ENCODE results near the gene BRF1.
A peak's percentile ranks its signal among the peaks of the same experiment; 100 is the strongest.

The BRF1 gene

DNA sequence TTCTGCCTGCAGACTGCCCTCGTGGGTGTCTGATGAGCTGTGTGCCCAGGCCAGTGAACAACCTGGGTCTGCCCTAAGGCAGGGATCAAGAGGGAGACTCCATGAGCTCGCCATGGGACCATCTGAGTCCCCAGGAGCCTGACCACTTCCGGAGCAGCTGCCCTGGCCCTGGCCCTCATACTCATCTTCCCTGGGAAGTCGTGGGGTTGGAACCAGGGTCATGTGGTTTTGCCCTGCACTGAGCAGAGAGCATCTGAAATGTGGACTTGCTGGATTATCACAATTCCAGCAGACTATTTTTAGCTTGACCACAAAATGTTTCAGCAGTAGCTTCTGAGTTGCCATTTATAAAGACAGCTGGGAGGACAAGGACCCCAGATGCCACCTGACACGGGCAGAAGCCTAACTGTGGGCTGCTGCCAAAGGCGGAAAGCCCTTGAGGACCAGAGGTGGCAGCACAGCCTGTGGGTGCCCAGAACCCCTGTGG is 45.7 kb downstream of the BRF1 start:
- Histone ChIP-seq H3K27me3 (ENCODE audit: control insufficient read depth, insufficient read depth, low read length) (no peaks in the 10 kb centered on the region), H3K27ac (ENCODE audit: low read depth, low read length) (no peak overlapping the region), H3K4me1 (ENCODE audit: control insufficient read depth, insufficient read depth, low read length) (no peaks in the 10 kb centered on the region), H3K4me3 (ENCODE audit: low read length) (no peak overlapping the region), H3K9ac (ENCODE audit: low read length) (no peak overlapping the region), H3K36me3 (ENCODE audit: control insufficient read depth, insufficient read depth, low read length) (peaks cover 20% of the 10 kb centered on the region)

DNA sequence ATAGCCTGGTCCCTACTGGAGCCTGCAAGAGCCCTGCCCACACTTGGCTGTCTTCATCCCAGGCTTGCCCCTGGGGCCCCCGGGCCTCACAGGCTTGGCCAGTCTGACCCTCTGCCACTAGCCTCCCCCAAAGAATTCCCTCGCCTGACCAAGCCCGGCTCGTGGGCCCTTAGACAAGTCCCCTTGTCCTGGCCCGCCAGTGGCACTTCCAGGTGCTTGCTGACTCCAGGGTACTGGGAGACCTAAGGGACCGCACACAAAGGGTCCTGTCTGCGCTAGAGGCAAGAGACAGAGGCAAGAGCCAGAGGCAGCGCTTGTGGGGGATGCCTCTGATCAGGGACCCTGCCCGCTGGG is 47.5 kb downstream of the BRF1 start:
- Histone ChIP-seq H3K36me3 (ENCODE audit: control insufficient read depth, insufficient read depth, low read length) (peaks cover 20% of the 10 kb centered on the region), H3K4me1 (ENCODE audit: control insufficient read depth, insufficient read depth, low read length) (no peaks in the 10 kb centered on the region), H3K4me3 (ENCODE audit: low read length) (no peak overlapping the region), H3K9ac (ENCODE audit: low read length) (no peak overlapping the region), H3K27ac (ENCODE audit: low read depth, low read length) (no peak overlapping the region), H3K27me3 (ENCODE audit: control insufficient read depth, insufficient read depth, low read length) (no peaks in the 10 kb centered on the region)

DNA sequence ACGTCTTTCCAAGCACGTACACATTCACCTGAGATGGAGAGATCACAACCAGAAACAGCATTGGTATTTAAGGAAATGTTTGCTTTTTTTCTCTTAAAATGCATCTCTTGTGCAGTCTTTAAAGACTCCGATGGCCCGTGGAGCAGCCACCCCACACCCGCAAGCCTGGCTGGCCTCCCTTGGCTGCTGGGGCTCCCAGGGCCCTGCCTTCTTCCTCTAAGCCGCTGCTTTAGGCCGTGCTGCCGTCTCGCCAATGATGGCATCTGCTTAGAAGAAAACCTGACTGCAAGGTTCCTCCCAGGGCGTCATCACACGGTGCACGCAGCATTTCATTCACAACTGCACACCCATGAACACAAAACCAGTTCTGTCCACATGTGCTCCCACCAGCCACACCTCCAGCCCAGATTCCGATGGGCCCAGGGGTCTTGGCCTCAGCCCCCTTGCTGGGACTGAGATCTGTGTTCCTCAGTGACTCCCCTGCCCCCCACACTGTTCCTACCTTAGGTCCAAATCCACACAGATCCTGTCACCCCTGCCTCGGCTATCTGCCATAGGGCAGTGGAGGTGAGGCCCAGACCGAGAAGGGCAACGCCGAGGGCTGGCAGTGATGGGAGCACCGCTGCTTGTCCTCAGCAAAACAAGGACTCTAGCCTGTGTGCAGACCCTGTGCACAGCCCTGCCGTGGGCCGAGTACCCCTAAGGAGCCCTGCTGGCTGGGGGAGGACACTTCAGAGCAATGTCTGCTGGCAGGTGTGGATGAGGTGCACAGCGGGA is 48.1 kb downstream of the BRF1 start:
- H3K4me3 ChIP-seq (ENCODE audit: low read length) = no peak overlapping the region
- H3K27ac ChIP-seq (ENCODE audit: low read depth, low read length) = no peak overlapping the region
- peaks cover 20% of the 10 kb centered on the region for H3K36me3 ChIP-seq (ENCODE audit: control insufficient read depth, insufficient read depth, low read length)
- peaks cover 3% of the 10 kb centered on the region for H3K4me1 ChIP-seq (ENCODE audit: control insufficient read depth, insufficient read depth, low read length)
- H3K27me3 ChIP-seq (ENCODE audit: control insufficient read depth, insufficient read depth, low read length) = no peaks in the 10 kb centered on the region
- H3K9ac ChIP-seq (ENCODE audit: low read length) = no peak overlapping the region

DNA sequence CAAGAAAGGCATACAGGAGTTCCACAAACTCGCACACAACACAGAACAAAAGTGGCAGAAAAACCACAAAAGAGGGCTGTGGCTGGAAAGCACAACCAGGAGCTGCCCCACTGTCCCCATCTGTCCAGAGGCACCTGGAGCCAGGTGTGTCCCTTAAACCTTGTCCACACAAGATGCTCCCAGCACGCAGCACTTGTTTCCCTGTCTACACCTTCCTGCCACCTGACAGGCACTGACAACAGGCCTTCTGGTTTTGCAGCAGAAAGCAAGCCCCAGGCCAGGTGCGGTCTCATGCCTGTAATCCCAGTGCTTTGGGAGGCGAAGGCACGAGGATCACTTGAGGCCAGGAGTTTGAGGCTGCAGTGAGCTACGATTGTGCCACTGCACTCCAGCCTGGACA is 48.9 kb downstream of the BRF1 start:
- H3K36me3 ChIP-seq (ENCODE audit: control insufficient read depth, insufficient read depth, low read length) = peaks cover 20% of the 10 kb centered on the region
- peaks cover 7% of the 10 kb centered on the region for H3K4me1 ChIP-seq (ENCODE audit: control insufficient read depth, insufficient read depth, low read length)
- H3K27me3 ChIP-seq (ENCODE audit: control insufficient read depth, insufficient read depth, low read length) = no peaks in the 10 kb centered on the region
- no peak overlapping the region for H3K9ac ChIP-seq (ENCODE audit: low read length)
- no peak overlapping the region for H3K27ac ChIP-seq (ENCODE audit: low read depth, low read length)
- H3K4me3 ChIP-seq (ENCODE audit: low read length) = no peak overlapping the region

DNA sequence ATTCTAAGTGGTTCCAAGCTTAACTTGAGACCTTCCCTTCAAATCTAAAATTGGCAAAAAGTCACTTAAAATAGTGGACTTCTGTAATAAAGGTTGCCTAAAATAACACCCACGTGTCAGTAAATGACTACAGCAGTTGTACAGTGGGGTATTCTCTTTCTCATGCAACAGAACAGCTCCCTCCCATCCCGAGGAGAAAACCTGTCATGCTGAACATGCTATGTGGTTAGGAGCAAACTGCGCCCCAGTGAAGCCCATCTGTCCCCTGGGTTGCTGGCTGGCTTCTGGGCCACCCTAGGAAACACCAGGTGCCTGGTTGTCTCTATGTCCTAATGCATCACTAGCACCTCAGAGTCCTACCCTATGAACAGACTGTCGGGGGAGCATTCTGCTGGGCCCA is 49.8 kb downstream of the BRF1 start:
- no peak overlapping the region for H3K9ac ChIP-seq (ENCODE audit: low read length)
- H3K4me1 ChIP-seq (ENCODE audit: control insufficient read depth, insufficient read depth, low read length) = peaks cover 7% of the 10 kb centered on the region
- H3K36me3 ChIP-seq (ENCODE audit: control insufficient read depth, insufficient read depth, low read length) = peaks cover 18% of the 10 kb centered on the region
- H3K27ac ChIP-seq (ENCODE audit: low read depth, low read length) = no peak overlapping the region
- H3K4me3 ChIP-seq (ENCODE audit: low read length) = no peak overlapping the region
- no peaks in the 10 kb centered on the region for H3K27me3 ChIP-seq (ENCODE audit: control insufficient read depth, insufficient read depth, low read length)

DNA sequence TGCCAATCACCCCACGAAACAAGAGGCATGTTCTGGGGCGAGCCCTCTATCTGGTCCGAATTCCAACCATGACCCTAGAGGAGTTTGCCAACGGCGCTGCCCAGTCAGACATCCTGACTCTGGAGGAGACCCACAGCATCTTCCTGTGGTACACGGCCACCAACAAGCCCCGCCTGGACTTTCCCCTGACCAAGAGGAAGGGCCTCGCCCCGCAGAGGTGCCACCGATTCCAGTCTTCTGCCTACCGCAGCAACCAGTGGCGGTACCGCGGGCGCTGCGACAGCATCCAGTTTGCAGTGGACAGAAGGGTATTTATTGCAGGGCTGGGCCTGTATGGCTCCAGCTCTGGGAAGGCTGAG is 50.8 kb downstream of the BRF1 start:
- H3K27ac ChIP-seq (ENCODE audit: low read depth, low read length) = no peak overlapping the region

DNA sequence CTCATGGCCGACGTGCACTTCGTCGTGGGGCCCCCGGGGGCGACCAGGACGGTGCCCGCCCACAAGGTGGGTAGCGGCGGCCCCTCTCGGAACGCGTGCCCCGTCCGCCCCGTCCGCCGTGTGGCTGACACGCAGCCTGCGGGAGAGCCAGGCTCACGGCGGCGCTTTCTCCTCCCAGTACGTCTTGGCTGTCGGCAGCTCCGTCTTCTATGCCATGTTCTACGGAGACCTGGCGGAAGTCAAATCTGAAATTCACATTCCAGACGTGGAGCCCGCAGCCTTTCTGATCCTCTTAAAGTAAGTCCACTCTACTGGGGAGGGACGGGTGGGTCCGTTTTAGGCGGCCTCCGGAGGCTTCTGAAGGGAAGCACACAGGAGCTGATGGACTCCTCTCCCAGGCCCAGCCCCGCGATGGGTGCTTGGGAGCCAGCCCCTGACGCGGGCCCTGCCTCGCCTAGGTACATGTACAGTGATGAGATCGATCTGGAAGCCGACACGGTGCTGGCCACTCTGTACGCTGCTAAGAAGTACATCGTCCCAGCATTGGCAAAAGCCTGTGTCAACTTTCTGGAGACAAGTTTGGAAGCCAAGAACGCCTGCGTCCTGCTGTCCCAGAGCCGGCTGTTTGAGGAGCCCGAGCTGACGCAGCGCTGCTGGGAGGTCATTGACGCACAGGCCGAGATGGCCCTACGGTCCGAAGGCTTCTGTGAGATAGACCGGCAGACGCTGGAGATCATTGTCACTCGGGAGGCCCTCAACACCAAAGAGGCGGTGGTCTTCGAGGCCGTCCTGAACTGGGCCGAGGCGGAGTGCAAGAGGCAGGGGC is 51.4 kb downstream of the BRF1 start:
- Histone ChIP-seq H3K9ac (ENCODE audit: low read length) (no peak overlapping the region), H3K27ac (ENCODE audit: low read depth, low read length) (peak overlapping the region; percentile 67), H3K27me3 (ENCODE audit: control insufficient read depth, insufficient read depth, low read length) (no peaks in the 10 kb centered on the region), H3K4me3 (ENCODE audit: low read length) (peak overlapping the region; percentile 63), H3K36me3 (ENCODE audit: control insufficient read depth, insufficient read depth, low read length) (peaks cover 18% of the 10 kb centered on the region), H3K4me1 (ENCODE audit: control insufficient read depth, insufficient read depth, low read length) (peaks cover 7% of the 10 kb centered on the region)

More for the DNA sequence above, 50.8 kb downstream of the BRF1 start:
- Histone ChIP-seq H3K36me3 (ENCODE audit: control insufficient read depth, insufficient read depth, low read length) (peaks cover 18% of the 10 kb centered on the region), H3K9ac (ENCODE audit: low read length) (no peak overlapping the region), H3K4me1 (ENCODE audit: control insufficient read depth, insufficient read depth, low read length) (peaks cover 7% of the 10 kb centered on the region), H3K4me3 (ENCODE audit: low read length) (no peak overlapping the region), H3K27me3 (ENCODE audit: control insufficient read depth, insufficient read depth, low read length) (no peaks in the 10 kb centered on the region)

DNA sequence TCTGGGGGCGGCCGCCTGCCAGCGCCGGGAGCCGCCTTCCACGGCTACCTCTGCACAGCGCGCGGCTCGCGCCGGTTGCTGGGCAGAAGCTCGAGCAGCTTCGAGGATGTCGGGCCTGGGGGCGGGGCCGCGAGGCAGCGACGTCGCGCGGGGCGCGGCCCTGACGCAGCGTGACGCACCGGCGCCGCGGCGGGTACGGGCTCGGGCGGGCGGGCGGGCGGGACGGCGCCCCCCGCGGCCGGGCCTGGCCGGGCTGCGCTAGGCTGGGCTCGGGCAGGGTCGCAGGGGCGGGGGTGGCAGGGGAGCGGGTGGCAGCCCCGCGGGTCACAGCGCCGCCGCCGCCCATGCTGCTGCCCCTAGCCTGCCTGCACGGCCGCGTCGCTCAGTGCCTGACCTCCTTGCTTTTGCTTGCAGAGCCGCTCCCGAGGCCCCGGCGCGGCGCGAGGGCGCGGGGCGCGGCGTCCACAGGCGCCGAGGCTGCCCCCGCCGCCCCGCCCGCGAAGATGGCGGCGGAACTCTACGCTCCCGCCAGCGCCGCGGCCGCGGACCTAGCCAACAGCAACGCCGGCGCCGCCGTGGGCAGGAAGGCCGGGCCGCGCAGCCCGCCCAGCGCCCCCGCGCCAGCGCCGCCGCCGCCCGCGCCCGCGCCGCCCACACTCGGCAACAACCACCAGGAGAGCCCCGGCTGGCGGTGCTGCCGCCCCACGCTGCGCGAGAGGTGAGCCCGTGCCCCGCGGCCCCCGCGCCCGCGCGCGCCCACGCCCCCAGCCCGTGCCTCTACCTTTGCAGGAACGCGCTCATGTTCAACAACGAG is 52.2 kb downstream of the BRF1 start, which contains the start of gene BTBD6:
Gene BTBD6 (plus strand): TSS at position 166 of the 814 bp plus-strand sequence. CDS start 179 bp downstream, at position 345.
- Histone ChIP-seq H3K9ac (ENCODE audit: low read length) (peak within 1 kb of the TSS; percentile 65), H3K4me3 (ENCODE audit: low read length) (peak within 1 kb of the TSS; percentile 87), H3K27ac (ENCODE audit: low read depth, low read length) (peak within 1 kb of the TSS; percentile 82), H3K36me3 (ENCODE audit: control insufficient read depth, insufficient read depth, low read length) (peaks cover 20% of the 10 kb centered on the region), H3K27me3 (ENCODE audit: control insufficient read depth, insufficient read depth, low read length) (no peaks in the 10 kb centered on the region), H3K4me1 (ENCODE audit: control insufficient read depth, insufficient read depth, low read length) (peaks cover 7% of the 10 kb centered on the region)

DNA sequence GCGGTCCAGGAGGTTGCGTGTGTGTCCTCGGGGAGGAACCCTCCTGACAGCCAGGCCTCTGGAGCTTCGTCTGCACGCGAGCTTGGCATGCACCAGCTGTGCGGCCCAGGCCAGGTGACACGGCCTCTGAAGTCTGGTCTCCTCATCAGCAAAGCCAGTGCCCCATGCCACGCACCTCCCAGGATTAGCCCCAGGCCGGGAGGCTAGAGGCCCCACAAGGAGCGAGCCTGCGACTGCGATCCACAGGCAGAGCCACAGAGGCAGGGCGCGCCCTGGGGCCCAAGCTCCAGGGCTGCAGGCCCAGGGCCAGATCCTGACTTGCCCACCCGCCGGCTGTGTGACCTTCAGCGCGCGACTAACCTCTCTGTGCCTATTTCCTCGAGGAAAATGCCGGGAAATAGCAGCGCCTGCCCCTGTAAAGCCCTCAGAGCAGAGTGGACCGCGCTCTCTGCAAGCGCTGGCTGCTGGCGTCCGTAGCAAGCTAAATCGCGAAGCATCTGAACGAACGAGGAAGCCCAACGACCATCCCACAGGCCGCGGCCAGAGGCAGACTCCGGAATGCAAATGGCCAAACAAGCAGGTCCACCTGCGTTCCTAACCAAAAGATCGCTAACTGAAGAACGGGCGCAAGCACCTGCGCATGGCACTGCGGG is 53.0 kb downstream of the BRF1 start:
- peak overlapping the region; percentile 87 for H3K4me3 ChIP-seq (ENCODE audit: low read length)
- H3K27ac ChIP-seq (ENCODE audit: low read depth, low read length) = peak overlapping the region; percentile 65
- H3K4me1 ChIP-seq (ENCODE audit: control insufficient read depth, insufficient read depth, low read length) = peaks cover 7% of the 10 kb centered on the region
- peak overlapping the region; percentile 65 for H3K9ac ChIP-seq (ENCODE audit: low read length)
- H3K36me3 ChIP-seq (ENCODE audit: control insufficient read depth, insufficient read depth, low read length) = peaks cover 20% of the 10 kb centered on the region
- H3K27me3 ChIP-seq (ENCODE audit: control insufficient read depth, insufficient read depth, low read length) = no peaks in the 10 kb centered on the region

DNA sequence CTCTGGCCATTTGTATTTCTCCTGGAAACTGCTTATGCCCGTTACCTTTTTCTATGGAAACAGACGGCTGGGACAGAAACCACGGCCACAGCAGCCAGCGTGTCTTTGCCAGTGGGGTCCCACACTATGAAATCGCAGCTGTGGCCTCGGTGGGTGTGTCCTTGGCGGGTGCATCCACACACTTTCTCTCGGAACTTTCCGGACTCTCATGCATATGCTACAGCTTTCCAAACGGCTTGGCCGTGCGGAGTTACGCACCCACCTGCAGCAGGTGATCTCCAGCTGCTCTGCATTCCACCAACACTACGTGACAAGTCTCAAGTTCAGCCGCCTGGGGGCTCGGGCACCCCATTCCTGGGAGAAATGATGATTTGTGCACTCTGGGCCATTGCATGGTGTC is 53.8 kb downstream of the BRF1 start:
- Histone ChIP-seq H3K36me3 (ENCODE audit: control insufficient read depth, insufficient read depth, low read length) (peaks cover 18% of the 10 kb centered on the region), H3K27ac (ENCODE audit: low read depth, low read length) (no peak overlapping the region), H3K4me3 (ENCODE audit: low read length) (no peak overlapping the region), H3K27me3 (ENCODE audit: control insufficient read depth, insufficient read depth, low read length) (no peaks in the 10 kb centered on the region), H3K4me1 (ENCODE audit: control insufficient read depth, insufficient read depth, low read length) (peaks cover 7% of the 10 kb centered on the region), H3K9ac (ENCODE audit: low read length) (no peak overlapping the region)

DNA sequence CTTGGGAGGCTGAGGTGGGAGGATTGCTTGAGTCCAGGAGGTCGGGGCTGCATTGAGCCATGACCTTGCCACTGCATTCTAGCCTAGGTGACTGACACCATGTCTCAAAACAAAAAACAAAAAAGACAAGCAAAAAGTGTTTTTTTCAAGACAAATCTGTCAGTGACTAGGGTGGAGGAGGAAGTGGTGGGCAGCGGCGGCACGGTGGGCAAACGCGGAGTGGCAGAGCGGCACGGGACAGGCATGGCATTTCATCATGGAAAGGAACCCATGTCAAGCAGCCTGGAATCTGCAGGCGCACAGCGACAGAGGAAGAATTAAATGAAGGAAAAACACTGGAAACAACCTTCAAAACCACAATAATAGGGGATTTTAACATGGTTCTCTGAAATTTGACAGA is 56.5 kb downstream of the BRF1 start:
- Histone ChIP-seq H3K9ac (ENCODE audit: low read length) (no peak overlapping the region), H3K4me1 (ENCODE audit: control insufficient read depth, insufficient read depth, low read length) (peaks cover 7% of the 10 kb centered on the region), H3K4me3 (ENCODE audit: low read length) (no peak overlapping the region), H3K36me3 (ENCODE audit: control insufficient read depth, insufficient read depth, low read length) (peaks cover 4% of the 10 kb centered on the region), H3K27ac (ENCODE audit: low read depth, low read length) (no peak overlapping the region), H3K27me3 (ENCODE audit: control insufficient read depth, insufficient read depth, low read length) (no peaks in the 10 kb centered on the region)

DNA sequence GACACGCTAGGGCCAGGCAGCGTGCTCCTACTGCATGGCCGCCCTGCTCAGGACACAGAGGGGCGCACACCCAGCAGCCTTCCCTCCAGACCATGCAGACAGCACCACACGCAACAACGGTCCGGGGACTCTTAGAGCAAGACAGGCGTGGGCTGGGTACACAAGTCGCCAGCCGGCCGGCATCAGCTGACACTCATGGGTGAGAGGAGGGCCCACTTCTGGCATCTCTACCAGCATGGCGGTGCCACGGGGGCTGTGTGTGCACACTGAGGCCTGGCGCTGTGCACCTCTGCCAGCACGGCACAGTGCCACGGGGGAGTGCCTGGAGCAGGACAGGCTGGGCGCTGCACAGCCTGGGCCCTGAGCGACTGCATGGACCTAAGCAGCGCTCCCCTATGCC is 59.2 kb downstream of the BRF1 start:
- H3K9ac ChIP-seq (ENCODE audit: low read length) = no peak overlapping the region
- H3K4me1 ChIP-seq (ENCODE audit: control insufficient read depth, insufficient read depth, low read length) = no peaks in the 10 kb centered on the region

More for the DNA sequence above, 59.2 kb downstream of the BRF1 start:
- Histone ChIP-seq H3K4me3 (ENCODE audit: low read length) (no peak overlapping the region), H3K27me3 (ENCODE audit: control insufficient read depth, insufficient read depth, low read length) (no peaks in the 10 kb centered on the region), H3K27ac (ENCODE audit: low read depth, low read length) (no peak overlapping the region), H3K36me3 (ENCODE audit: control insufficient read depth, insufficient read depth, low read length) (peaks cover 2% of the 10 kb centered on the region)
